AG04449 (cell line): ENCODE results near the gene EEF1G.

Experiments
- CTCF ChIA-PET: fragments of 350-600 bp; formaldehyde crosslinking; extraction: SDS; loops from one replicate; lab custom pipeline; 2021; ENCODE audit warnings: antibody characterized with exemption; lab: Yijun Ruan, JAX
- POLR2A ChIA-PET: fragments of 400-600, 350-600 bp; formaldehyde crosslinking; extraction: SDS; loops from one replicate; lab custom pipeline; 2020; ENCODE audit warnings: antibody characterized with exemption, inconsistent platforms; lab: Yijun Ruan, JAX
- DNase-seq: peaks from one replicate; pipeline ENCODE4 v3.0.0-alpha.2; 2010; ENCODE audit warnings: low read depth, low spot score
- H3K4me3 ChIP-seq: 2 replicates; pipeline ENCODE4 v1.5.1; 2011; ENCODE audit warnings: low read depth, mild to moderate bottlenecking, control low read depth, low read length
- TF ChIP-seq, protein P1 (sequence below): IDR thresholded peaks from one replicate; pipeline ENCODE4 v1.5.1; 2011; ENCODE audit warnings: mild to moderate bottlenecking, moderate library complexity, low read length, control low read depth, inconsistent platforms; ENCODE audit not compliant: insufficient read depth; ENCODE audit errors: missing control alignments

The EEF1G gene

GRCh38 chr11:62513626-62514025 is 60.1 kb downstream of the EEF1G start:
- no peak for DNase-seq
- ChIA-PET POLR2A (interaction anchor here (0.7 to 1.2 kb wide), 2 partner anchors 47 to 113 kb away, joined by 3 to 4 read pairs; no protein-coding TSS in a partner anchor), CTCF (interaction anchor here (3.6 kb wide), 1 partner anchor 89 kb away, joined by 24 read pairs; no protein-coding TSS in a partner anchor)
- TF ChIP-seq, protein P1, sequence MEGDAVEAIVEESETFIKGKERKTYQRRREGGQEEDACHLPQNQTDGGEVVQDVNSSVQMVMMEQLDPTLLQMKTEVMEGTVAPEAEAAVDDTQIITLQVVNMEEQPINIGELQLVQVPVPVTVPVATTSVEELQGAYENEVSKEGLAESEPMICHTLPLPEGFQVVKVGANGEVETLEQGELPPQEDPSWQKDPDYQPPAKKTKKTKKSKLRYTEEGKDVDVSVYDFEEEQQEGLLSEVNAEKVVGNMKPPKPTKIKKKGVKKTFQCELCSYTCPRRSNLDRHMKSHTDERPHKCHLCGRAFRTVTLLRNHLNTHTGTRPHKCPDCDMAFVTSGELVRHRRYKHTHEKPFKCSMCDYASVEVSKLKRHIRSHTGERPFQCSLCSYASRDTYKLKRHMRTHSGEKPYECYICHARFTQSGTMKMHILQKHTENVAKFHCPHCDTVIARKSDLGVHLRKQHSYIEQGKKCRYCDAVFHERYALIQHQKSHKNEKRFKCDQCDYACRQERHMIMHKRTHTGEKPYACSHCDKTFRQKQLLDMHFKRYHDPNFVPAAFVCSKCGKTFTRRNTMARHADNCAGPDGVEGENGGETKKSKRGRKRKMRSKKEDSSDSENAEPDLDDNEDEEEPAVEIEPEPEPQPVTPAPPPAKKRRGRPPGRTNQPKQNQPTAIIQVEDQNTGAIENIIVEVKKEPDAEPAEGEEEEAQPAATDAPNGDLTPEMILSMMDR: no peak
- H3K4me3 ChIP-seq: no peak overlapping the region

GRCh38 chr11:62512961-62513360 is 60.7 kb downstream of the EEF1G start:
- TF ChIP-seq, protein P1: no peak
- no peak for DNase-seq
- ChIA-PET CTCF (interaction anchor here (3.6 kb wide), 1 partner anchor 88 kb away, joined by 24 read pairs; no protein-coding TSS in a partner anchor), POLR2A (interaction anchor here (0.5 to 1.2 kb wide), 3 partner anchors 33 to 112 kb away, joined by 3 to 4 read pairs (median 3); no protein-coding TSS in a partner anchor)
- no peak overlapping the region for H3K4me3 ChIP-seq
